ENCODE measurements around the gene PNPLA3. TPM values are rescaled to one million over a fixed set of nuclear protein-coding genes. Genes with fewer than 3 reads are reported as not detected.

PNPLA3 gene
- total RNA-seq, 1 donor from 2014 or later: 1.2 TPM

- Mint-ChIP-seq H3K27me3 (ENCODE audit: unreplicated experiment) (no peaks in the 10 kb centered on the region), H3K4me1 (ENCODE audit: unreplicated experiment) (peaks cover under 1% of the 10 kb centered on the region), H3K27ac (ENCODE audit: unreplicated experiment) (no peak overlapping the region), H3K36me3 (ENCODE audit: unreplicated experiment) (peaks cover 42% of the 10 kb centered on the region), H3K9me3 (ENCODE audit: unreplicated experiment) (no peaks in the 10 kb centered on the region), H3K4me3 (ENCODE audit: unreplicated experiment) (no peak overlapping the region)
- no peak for DNase-seq (ENCODE audit: extremely low spot score, unreplicated experiment)
- TF ChIP-seq, protein P1, sequence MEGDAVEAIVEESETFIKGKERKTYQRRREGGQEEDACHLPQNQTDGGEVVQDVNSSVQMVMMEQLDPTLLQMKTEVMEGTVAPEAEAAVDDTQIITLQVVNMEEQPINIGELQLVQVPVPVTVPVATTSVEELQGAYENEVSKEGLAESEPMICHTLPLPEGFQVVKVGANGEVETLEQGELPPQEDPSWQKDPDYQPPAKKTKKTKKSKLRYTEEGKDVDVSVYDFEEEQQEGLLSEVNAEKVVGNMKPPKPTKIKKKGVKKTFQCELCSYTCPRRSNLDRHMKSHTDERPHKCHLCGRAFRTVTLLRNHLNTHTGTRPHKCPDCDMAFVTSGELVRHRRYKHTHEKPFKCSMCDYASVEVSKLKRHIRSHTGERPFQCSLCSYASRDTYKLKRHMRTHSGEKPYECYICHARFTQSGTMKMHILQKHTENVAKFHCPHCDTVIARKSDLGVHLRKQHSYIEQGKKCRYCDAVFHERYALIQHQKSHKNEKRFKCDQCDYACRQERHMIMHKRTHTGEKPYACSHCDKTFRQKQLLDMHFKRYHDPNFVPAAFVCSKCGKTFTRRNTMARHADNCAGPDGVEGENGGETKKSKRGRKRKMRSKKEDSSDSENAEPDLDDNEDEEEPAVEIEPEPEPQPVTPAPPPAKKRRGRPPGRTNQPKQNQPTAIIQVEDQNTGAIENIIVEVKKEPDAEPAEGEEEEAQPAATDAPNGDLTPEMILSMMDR (IDR thresholded peaks at IDR 0.05): no peak
Observed at GRCh38 chr22:43988116-43988820, 64.7 kb downstream of the PNPLA3 start.

DNA sequence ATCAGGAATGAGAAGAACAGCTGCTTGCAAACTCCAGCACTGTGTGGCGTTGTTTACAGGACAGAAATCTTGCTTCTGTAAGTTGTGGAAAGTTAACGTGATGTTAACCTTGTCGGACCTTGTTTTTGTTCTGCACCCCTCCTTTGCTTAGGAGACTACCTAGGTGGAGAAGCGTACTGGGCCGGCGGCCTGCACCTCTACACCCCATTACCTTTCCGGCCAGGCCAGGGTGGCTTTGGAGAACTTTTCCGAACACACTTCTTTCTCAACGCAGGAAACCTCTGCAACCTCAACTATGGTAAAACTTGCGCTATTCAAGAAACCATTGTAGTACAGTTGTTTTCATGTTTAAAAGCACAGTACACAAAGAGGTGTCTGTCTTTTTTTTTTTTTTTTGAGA, 65.4 kb downstream of the PNPLA3 start:
- Mint-ChIP-seq H3K4me1 (ENCODE audit: unreplicated experiment) (peaks cover 3% of the 10 kb centered on the region), H3K36me3 (ENCODE audit: unreplicated experiment) (peaks cover 40% of the 10 kb centered on the region), H3K27ac (ENCODE audit: unreplicated experiment) (no peak overlapping the region), H3K4me3 (ENCODE audit: unreplicated experiment) (no peak overlapping the region), H3K9me3 (ENCODE audit: unreplicated experiment) (no peaks in the 10 kb centered on the region), H3K27me3 (ENCODE audit: unreplicated experiment) (no peaks in the 10 kb centered on the region)
- TF ChIP-seq, protein P1 (IDR thresholded peaks at IDR 0.05): no peak
- DNase-seq (ENCODE audit: extremely low spot score, unreplicated experiment): no peak

- Mint-ChIP-seq H3K36me3 (ENCODE audit: unreplicated experiment) (peaks cover 47% of the 10 kb centered on the region), H3K4me3 (ENCODE audit: unreplicated experiment) (no peak overlapping the region), H3K27me3 (ENCODE audit: unreplicated experiment) (no peaks in the 10 kb centered on the region), H3K27ac (ENCODE audit: unreplicated experiment) (no peak overlapping the region), H3K4me1 (ENCODE audit: unreplicated experiment) (peaks cover 3% of the 10 kb centered on the region), H3K9me3 (ENCODE audit: unreplicated experiment) (no peaks in the 10 kb centered on the region)
- TF ChIP-seq, protein P1 (IDR thresholded peaks at IDR 0.05): no peak
- no peak for DNase-seq (ENCODE audit: extremely low spot score, unreplicated experiment)
Observed at GRCh38 chr22:43990044-43990443, 66.4 kb downstream of the PNPLA3 start.

- TF ChIP-seq, protein P1 (IDR thresholded peaks at IDR 0.05): no peak
- H3K36me3 Mint-ChIP-seq (ENCODE audit: unreplicated experiment): peaks cover 42% of the 10 kb centered on the region
- no peak overlapping the region for H3K27ac Mint-ChIP-seq (ENCODE audit: unreplicated experiment)
- H3K4me1 Mint-ChIP-seq (ENCODE audit: unreplicated experiment): peaks cover 3% of the 10 kb centered on the region
- no peak for DNase-seq (ENCODE audit: extremely low spot score, unreplicated experiment)
- no peaks in the 10 kb centered on the region for H3K27me3 Mint-ChIP-seq (ENCODE audit: unreplicated experiment)
- no peak overlapping the region for H3K4me3 Mint-ChIP-seq (ENCODE audit: unreplicated experiment)
- H3K9me3 Mint-ChIP-seq (ENCODE audit: unreplicated experiment): no peaks in the 10 kb centered on the region
Observed at GRCh38 chr22:43991316-43992020, 67.9 kb downstream of the PNPLA3 start.

DNA sequence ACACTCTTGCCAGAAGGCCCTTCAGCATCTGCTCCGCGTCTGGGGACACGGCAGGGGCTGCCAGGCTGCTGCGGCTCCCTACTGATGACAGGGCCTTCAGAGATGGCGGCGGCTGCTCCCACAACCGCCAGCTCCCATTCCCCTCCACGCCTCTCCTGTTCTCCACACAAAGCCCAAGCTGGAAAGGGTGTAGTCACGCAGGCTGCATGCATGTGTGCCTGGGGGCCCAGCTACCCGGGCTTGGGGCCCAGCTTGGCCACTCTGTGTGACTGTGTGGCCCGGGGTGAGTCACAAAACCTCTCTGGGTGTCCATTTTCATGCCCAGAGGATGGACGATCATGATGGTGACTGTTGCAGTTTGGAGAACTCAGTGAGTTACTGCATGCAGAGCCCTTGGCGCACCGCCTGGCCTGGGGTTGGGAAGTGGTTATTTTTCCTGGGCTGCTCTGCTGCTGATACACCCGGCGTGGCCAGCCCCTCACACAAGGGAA, 68.8 kb downstream of the PNPLA3 start:
- TF ChIP-seq, protein P1 (IDR thresholded peaks at IDR 0.05): no peak
- H3K27me3 Mint-ChIP-seq (ENCODE audit: unreplicated experiment): no peaks in the 10 kb centered on the region
- peaks cover 45% of the 10 kb centered on the region for H3K36me3 Mint-ChIP-seq (ENCODE audit: unreplicated experiment)
- H3K27ac Mint-ChIP-seq (ENCODE audit: unreplicated experiment): no peak overlapping the region
- no peak overlapping the region for H3K4me3 Mint-ChIP-seq (ENCODE audit: unreplicated experiment)
- H3K4me1 Mint-ChIP-seq (ENCODE audit: unreplicated experiment): peaks cover 3% of the 10 kb centered on the region
- no peaks in the 10 kb centered on the region for H3K9me3 Mint-ChIP-seq (ENCODE audit: unreplicated experiment)
- no peak for DNase-seq (ENCODE audit: extremely low spot score, unreplicated experiment)

Data from osteocyte (in vitro differentiated cells).